ENCODE data around the gene BIRC5. TPM values are rescaled to one million over a fixed set of nuclear protein-coding genes. Genes with fewer than 3 reads are reported as not detected.

The BIRC5 gene
- total RNA-seq, 1 donor: 31.8 TPM

GRCh38 chr17:78253946-78254672 lies 40.1 kb downstream of the BIRC5 start:
- peak; percentile 76 for DNase-seq (ENCODE audit: low read depth)
- H3K4me3 ChIP-seq (ENCODE audit: low read depth, low read length): peak overlapping the region; percentile 88
- TF ChIP-seq CTCF (IDR thresholded peaks at IDR 0.05; ENCODE audit: insufficient read depth, low read length): no peak

- TF ChIP-seq CTCF (IDR thresholded peaks at IDR 0.05; ENCODE audit: insufficient read depth, low read length): no peak
- no peak overlapping the region for H3K4me3 ChIP-seq (ENCODE audit: low read depth, low read length)
- no peak for DNase-seq (ENCODE audit: low read depth)
These were observed 41.1 kb downstream of the BIRC5 start for GRCh38 chr17:78255029-78255656.

DNA sequence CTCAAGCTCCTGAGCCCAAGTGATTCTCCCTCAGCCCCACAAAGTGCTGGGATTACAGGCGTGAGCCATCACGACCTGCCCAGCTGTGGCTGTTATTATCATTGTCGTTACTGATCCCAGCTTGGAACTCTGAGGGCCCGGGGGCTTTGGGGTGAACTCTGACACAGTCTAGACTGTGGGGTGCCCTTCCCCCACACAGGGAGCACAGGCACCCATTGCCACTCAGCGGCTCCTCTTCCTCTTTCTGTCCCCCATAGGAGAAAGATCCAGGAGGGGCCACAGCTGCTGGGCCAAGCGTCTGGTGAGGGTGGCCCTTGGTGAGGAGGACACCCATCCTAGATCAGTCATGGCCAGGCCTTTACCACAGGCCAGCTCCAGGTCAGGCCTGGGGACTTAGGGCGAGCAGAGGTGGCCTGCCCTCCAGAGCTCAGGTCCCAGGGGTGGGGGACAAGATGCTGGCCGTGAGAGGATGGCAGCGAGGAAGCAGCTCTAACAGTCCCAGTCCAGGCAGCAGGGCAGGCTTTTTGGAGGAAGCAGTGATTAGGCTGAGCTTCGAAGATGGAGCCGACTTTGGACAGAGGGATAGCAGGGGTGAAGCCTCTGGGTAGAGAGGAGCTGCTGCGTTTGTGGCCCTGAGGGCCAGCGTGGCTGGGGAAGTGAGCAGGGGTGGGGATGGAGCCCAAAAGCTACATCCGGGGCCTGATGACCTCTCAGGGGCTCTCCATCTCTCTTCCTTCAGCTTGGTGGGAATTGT lies 42.1 kb downstream of the BIRC5 start:
- DNase-seq (ENCODE audit: low read depth): no peak
- no peak overlapping the region for H3K4me3 ChIP-seq (ENCODE audit: low read depth, low read length)
- TF ChIP-seq CTCF (IDR thresholded peaks at IDR 0.05; ENCODE audit: insufficient read depth, low read length): no peak

GRCh38 chr17:78256707-78257591 lies 42.9 kb downstream of the BIRC5 start:
- no peak for TF ChIP-seq CTCF (IDR thresholded peaks at IDR 0.05; ENCODE audit: insufficient read depth, low read length)
- no peak for DNase-seq (ENCODE audit: low read depth)
- no peak overlapping the region for H3K4me3 ChIP-seq (ENCODE audit: low read depth, low read length)

- no peak for DNase-seq (ENCODE audit: low read depth)
- no peak for TF ChIP-seq CTCF (IDR thresholded peaks at IDR 0.05; ENCODE audit: insufficient read depth, low read length)
- H3K4me3 ChIP-seq (ENCODE audit: low read depth, low read length): no peak overlapping the region
These were observed 43.8 kb downstream of the BIRC5 start for GRCh38 chr17:78257810-78258322.

All from fibroblast of the aortic adventitia (primary cell).